ENCODE measurements around the gene ALCAM. TPM values are rescaled to one million over a fixed set of nuclear protein-coding genes. Genes with fewer than 3 reads are reported as not detected.

ALCAM gene
- total and polyA plus RNA-seq, 2 donors (not counting 3 experiments of a cell fraction or from before 2014, with no cell fraction given) = 46.3 to 118 TPM

- CTCF ChIA-PET = interaction anchor here (0.9 to 5.2 kb wide), 18 partner anchors 10 to 1748 kb away, joined by 3 to 84 read pairs (median 6); no protein-coding TSS in a partner anchor
- Histone ChIP-seq H3K9me3 (replicated peaks; ENCODE audit: control insufficient read depth, insufficient read depth, low read length) (no peaks in the 10 kb centered on the region), H3K27ac (ENCODE audit: insufficient read depth, low read depth, low read length) (peak overlapping the region; percentile 80), H3K27me3 (ENCODE audit: control insufficient read depth in 2 of 2, insufficient read depth in 2 of 2, low read length in 2 of 2) (no peaks in the 10 kb centered on the region), H3K79me2 (ENCODE audit: control insufficient read depth, insufficient read depth, low read length) (peaks cover 75% of the 10 kb centered on the region), H3K9ac (replicated peaks; ENCODE audit: extremely low read depth, insufficient read depth, low read length) (peak overlapping the region; percentile 83), H2AFZ (ENCODE audit: low read depth, low read length) (peak overlapping the region; percentile 64), H4K20me1 (replicated peaks; ENCODE audit: control insufficient read depth, extremely low read depth, insufficient read depth, low read length) (no peaks in the 10 kb centered on the region), H3K4me2 (ENCODE audit: insufficient read depth, low read length) (peak overlapping the region; percentile 82), H3K4me1 (ENCODE audit: control insufficient read depth, extremely low read depth, insufficient read depth, low read length) (peaks cover 14% of the 10 kb centered on the region), H3K4me3 (replicated peaks in 1 of 3; ENCODE audit: insufficient read depth in 1 of 3, low read depth in 1 of 3, low read length in 3 of 3) (peak overlapping the region; percentile 49 to 83 (median 80)), H3K36me3 (ENCODE audit: control insufficient read depth in 2 of 2, extremely low read depth in 1 of 2, insufficient read depth in 2 of 2, low read length in 2 of 2) (no peaks in the 10 kb centered on the region), H3K9me1 (replicated peaks; ENCODE audit: control insufficient read depth, extremely low read depth, insufficient read depth, low read length) (no peaks in the 10 kb centered on the region)
- peak; percentile 35 for FAIRE-seq
- TF ChIP-seq JUN (IDR thresholded peaks at IDR 0.05; ENCODE audit: borderline replicate concordance, insufficient read depth, insufficient read length, low read depth) (no peak), CTCF (IDR thresholded peaks at IDR 0.05; ENCODE audit: extremely low read depth in 1 of 2, insufficient read depth in 1 of 2, low read depth in 1 of 2, low read length in 2 of 2) (peak; percentile 53 to 63), POLR2A (IDR thresholded peaks at IDR 0.05; ENCODE audit: low read depth, low read length) (no peak)
- dilution Hi-C loops (cut with MboI; ENCODE audit: extremely low pct_ligation_motif_present, low sequenced_read_pairs) = no loop called here
- POLR2A ChIA-PET = no interaction called here
- peak; percentile 87 for DNase-seq (ENCODE audit: low read depth, low spot score)
- intact Hi-C loops (cut with micrococcal nuclease) = loop anchor here (1.0 to 10.0 kb wide), 10 partner anchors 149 to 1749 kb away; partner anchors contain the start of gene CBLB
- BruUV-seq (replicated peaks) = no TSS peak
These were observed 3.0 kb downstream of the ALCAM start for GRCh38 chr3:105369500-105370371.

- DNase-seq (ENCODE audit: low read depth, low spot score) (no peak), FAIRE-seq (no peak)
- Histone ChIP-seq H3K4me1 (ENCODE audit: control insufficient read depth, extremely low read depth, insufficient read depth, low read length) (peaks cover 2% of the 10 kb centered on the region), H3K9me3 (replicated peaks; ENCODE audit: control insufficient read depth, insufficient read depth, low read length) (no peaks in the 10 kb centered on the region), H3K4me2 (ENCODE audit: insufficient read depth, low read length) (no peak overlapping the region), H3K27ac (ENCODE audit: insufficient read depth, low read depth, low read length) (no peak overlapping the region), H3K27me3 (ENCODE audit: control insufficient read depth in 2 of 2, insufficient read depth in 2 of 2, low read length in 2 of 2) (no peaks in the 10 kb centered on the region), H3K9me1 (replicated peaks; ENCODE audit: control insufficient read depth, extremely low read depth, insufficient read depth, low read length) (no peaks in the 10 kb centered on the region), H3K9ac (replicated peaks; ENCODE audit: extremely low read depth, insufficient read depth, low read length) (no peak overlapping the region), H4K20me1 (replicated peaks; ENCODE audit: control insufficient read depth, extremely low read depth, insufficient read depth, low read length) (no peaks in the 10 kb centered on the region), H3K79me2 (ENCODE audit: control insufficient read depth, insufficient read depth, low read length) (peaks cover 89% of the 10 kb centered on the region), H3K4me3 (replicated peaks in 1 of 3; ENCODE audit: insufficient read depth in 1 of 3, low read depth in 1 of 3, low read length in 3 of 3) (no peak overlapping the region), H2AFZ (ENCODE audit: low read depth, low read length) (no peak overlapping the region), H3K36me3 (ENCODE audit: control insufficient read depth in 2 of 2, extremely low read depth in 1 of 2, insufficient read depth in 2 of 2, low read length in 2 of 2) (no peaks in the 10 kb centered on the region)
- dilution Hi-C loops (cut with MboI; ENCODE audit: extremely low pct_ligation_motif_present, low sequenced_read_pairs) (no loop called here), intact Hi-C loops (cut with micrococcal nuclease) (no loop called here)
- BruUV-seq (replicated peaks) = no TSS peak
- CTCF ChIA-PET = interaction anchor here (1.5 to 3.6 kb wide), 4 partner anchors 42 to 1100 kb away, joined by 5 to 12 read pairs (median 10); no protein-coding TSS in a partner anchor
- POLR2A ChIA-PET = no interaction called here
- TF ChIP-seq MYC (IDR thresholded peaks at IDR 0.05; ENCODE audit: low read depth, low read length) (no peak), POLR2A (IDR thresholded peaks at IDR 0.05; ENCODE audit: low read depth, low read length) (no peak)
These were observed 6.7 kb downstream of the ALCAM start for GRCh38 chr3:105373383-105373782.
